Measurements from ENCODE around the gene ERC2.

The ERC2 gene

GRCh38 chr3:55964491-55964985, 503.7 kb downstream of the ERC2 start:
- FAIRE-seq, result no peak

GRCh38 chr3:55963601-55964000, 504.7 kb downstream of the ERC2 start:
- FAIRE-seq, result no peak

GRCh38 chr3:55959471-55960080, 508.7 kb downstream of the ERC2 start:
- FAIRE-seq, result no peak

- FAIRE-seq, result no peak
These were observed 509.7 kb downstream of the ERC2 start for GRCh38 chr3:55958605-55959004.

GRCh38 chr3:55955891-55956477, 512.3 kb downstream of the ERC2 start:
- no peak for FAIRE-seq

- FAIRE-seq, result no peak
These were observed 516.9 kb downstream of the ERC2 start for GRCh38 chr3:55951388-55951787.

- no peak for FAIRE-seq
These were observed 520.9 kb downstream of the ERC2 start for GRCh38 chr3:55947406-55947805.

GRCh38 chr3:55946574-55947160, 521.6 kb downstream of the ERC2 start:
- no peak for FAIRE-seq

GRCh38 chr3:55942868-55943267, 525.4 kb downstream of the ERC2 start:
- no peak for FAIRE-seq

- FAIRE-seq, result no peak
These were observed 529.0 kb downstream of the ERC2 start for GRCh38 chr3:55939287-55939686.

GRCh38 chr3:55937301-55937700, 531.0 kb downstream of the ERC2 start:
- FAIRE-seq, result no peak

GRCh38 chr3:55936549-55937052, 531.7 kb downstream of the ERC2 start:
- no peak for FAIRE-seq

GRCh38 chr3:55935241-55935640, 533.0 kb downstream of the ERC2 start:
- FAIRE-seq, result no peak

- no peak for FAIRE-seq
These were observed 533.5 kb downstream of the ERC2 start for GRCh38 chr3:55934771-55935170.

- FAIRE-seq, result no peak
These were observed 539.0 kb downstream of the ERC2 start for GRCh38 chr3:55929154-55929869.

GRCh38 chr3:55923626-55924025, 544.6 kb downstream of the ERC2 start:
- no peak for FAIRE-seq

- peak; percentile 94 for FAIRE-seq
These were observed 545.1 kb downstream of the ERC2 start for GRCh38 chr3:55923207-55923606.

GRCh38 chr3:55912880-55913279, 555.4 kb downstream of the ERC2 start:
- FAIRE-seq, result no peak

- no peak for FAIRE-seq
These were observed 557.0 kb downstream of the ERC2 start for GRCh38 chr3:55911266-55911665.

GRCh38 chr3:55910543-55910942, 557.7 kb downstream of the ERC2 start:
- FAIRE-seq, result no peak

- FAIRE-seq, result no peak
These were observed 558.9 kb downstream of the ERC2 start for GRCh38 chr3:55909373-55909772.

GRCh38 chr3:55907616-55908015, 560.7 kb downstream of the ERC2 start:
- FAIRE-seq, result no peak

- no peak for FAIRE-seq
These were observed 561.4 kb downstream of the ERC2 start for GRCh38 chr3:55906896-55907295.

- FAIRE-seq, result no peak
These were observed 563.6 kb downstream of the ERC2 start for GRCh38 chr3:55904716-55905115.
